SK-N-SH treated with all-trans-retinoic acid at 6 μM for 48 hours (cell line): Measurements from ENCODE around the gene FLYWCH2.

Experiments used
- ATAC-seq: fragments of 200-7000 bp; cut with Tn5 transposase; 3 replicates; pipeline ENCODE4 v1.9.1; 2020; ENCODE audit warnings: mild to moderate bottlenecking, moderate library complexity
- ARNTL ChIP-seq: fragments of 450-650 bp; formaldehyde crosslinking; IDR thresholded peaks from 2 replicates; pipeline ENCODE4 v1.5.0; 2020; ENCODE audit warnings: low read depth, mild to moderate bottlenecking, moderate library complexity, borderline replicate concordance
- BACH2 ChIP-seq: fragments of 250-450 bp; sonication (Bioruptor Pico); IDR thresholded peaks from 2 replicates; pipeline ENCODE4 v1.9.0; 2021; ENCODE audit warnings: mild to moderate bottlenecking, borderline replicate concordance
- CSDC2 ChIP-seq: fragments of 250-450 bp; sonication (Bioruptor Pico); IDR thresholded peaks from 2 replicates; pipeline ENCODE4 v1.5.0; 2020; ENCODE audit warnings: mild to moderate bottlenecking, moderate library complexity
- ESRRG ChIP-seq: fragments of 250-450 bp; sonication (Bioruptor Pico); IDR thresholded peaks from 2 replicates; pipeline ENCODE4 v1.6.1; 2021; ENCODE audit warnings: mild to moderate bottlenecking
- ISL1 ChIP-seq: fragments of 250-450 bp; sonication (Bioruptor Pico); IDR thresholded peaks from 2 replicates; pipeline ENCODE4 v2.1.2; 2022; ENCODE audit warnings: mild to moderate bottlenecking, moderate library complexity
- OSR1 ChIP-seq: fragments of 250-450 bp; sonication (Bioruptor Pico); IDR thresholded peaks from 2 replicates; pipeline ENCODE4 v1.8.0; 2022; ENCODE audit warnings: moderate library complexity, mild to moderate bottlenecking, inconsistent platforms
- PPARA ChIP-seq: fragments of 250-450 bp; sonication (Bioruptor Pico); IDR thresholded peaks from 2 replicates; pipeline ENCODE4 v1.5.0; 2020; ENCODE audit warnings: mild to moderate bottlenecking, borderline replicate concordance
- RARB ChIP-seq: fragments of 250-450 bp; sonication (Bioruptor Pico); IDR thresholded peaks from 2 replicates; pipeline ENCODE4 v1.8.0; 2021; ENCODE audit warnings: mild to moderate bottlenecking, moderate library complexity
- SNAI2 ChIP-seq: fragments of 250-450 bp; sonication (Bioruptor Pico); IDR thresholded peaks from 2 replicates; pipeline ENCODE4 v1.5.0; 2020; ENCODE audit warnings: mild to moderate bottlenecking, moderate library complexity
- TCF4 ChIP-seq: fragments of 250-450 bp; sonication (Bioruptor Pico); IDR thresholded peaks from 2 replicates; pipeline ENCODE4 v1.8.0; 2021; ENCODE audit warnings: mild to moderate bottlenecking, moderate library complexity, borderline replicate concordance
- TOX ChIP-seq: fragments of 250-450 bp; sonication (Bioruptor Pico); IDR thresholded peaks from 2 replicates; pipeline ENCODE4 v1.8.0; 2021; ENCODE audit warnings: mild to moderate bottlenecking, moderate library complexity, borderline replicate concordance
- ZFP3 ChIP-seq: fragments of 250-450 bp; sonication (Bioruptor Pico); IDR thresholded peaks from 2 replicates; pipeline ENCODE4 v1.5.0; 2020; ENCODE audit warnings: mild to moderate bottlenecking, moderate library complexity
- ZFP30 ChIP-seq: fragments of 450-650 bp; formaldehyde crosslinking; IDR thresholded peaks from 2 replicates; pipeline ENCODE4 v1.5.0; 2022; ENCODE audit warnings: mild to moderate bottlenecking, moderate library complexity
- ZNF565 ChIP-seq: fragments of 450-650 bp; formaldehyde crosslinking; conservative IDR thresholded peaks from 2 replicates; pipeline ENCODE4 v1.5.0; 2020; ENCODE audit warnings: low read depth, mild to moderate bottlenecking, moderate library complexity
- ZNF70 ChIP-seq: fragments of 450-650 bp; formaldehyde crosslinking; IDR thresholded peaks from 2 replicates; pipeline ENCODE4 v1.5.0; 2020; ENCODE audit warnings: mild to moderate bottlenecking, moderate library complexity
- ZNF8 ChIP-seq: fragments of 450-650 bp; formaldehyde crosslinking; IDR thresholded peaks from 2 replicates; pipeline ENCODE4 v1.5.0; 2020; ENCODE audit warnings: mild to moderate bottlenecking, moderate library complexity
- TF ChIP-seq, protein P1 (sequence below): fragments of 250-450 bp; sonication (Bioruptor Pico); IDR thresholded peaks from 2 replicates; pipeline ENCODE4 v1.8.0; 2021; ENCODE audit warnings: low read depth, mild to moderate bottlenecking, moderate library complexity, borderline replicate concordance
- TF ChIP-seq, protein P2 (sequence below): fragments of 250-450 bp; sonication (Bioruptor Pico); IDR thresholded peaks from 2 replicates; pipeline ENCODE4 v1.5.1; 2020; ENCODE audit warnings: low read depth, mild to moderate bottlenecking, moderate library complexity
- TF ChIP-seq, protein P3 (sequence below): fragments of 250-450 bp; sonication (Bioruptor Pico); IDR thresholded peaks from 2 replicates; pipeline ENCODE4 v1.5.1; 2021; ENCODE audit warnings: mild to moderate bottlenecking, moderate library complexity
- TF ChIP-seq, protein P4 (sequence below): fragments of 250-450 bp; sonication (Bioruptor Pico); IDR thresholded peaks from 2 replicates; pipeline ENCODE4 v1.5.0; 2020; ENCODE audit warnings: mild to moderate bottlenecking, moderate library complexity

Gene FLYWCH2

DNA sequence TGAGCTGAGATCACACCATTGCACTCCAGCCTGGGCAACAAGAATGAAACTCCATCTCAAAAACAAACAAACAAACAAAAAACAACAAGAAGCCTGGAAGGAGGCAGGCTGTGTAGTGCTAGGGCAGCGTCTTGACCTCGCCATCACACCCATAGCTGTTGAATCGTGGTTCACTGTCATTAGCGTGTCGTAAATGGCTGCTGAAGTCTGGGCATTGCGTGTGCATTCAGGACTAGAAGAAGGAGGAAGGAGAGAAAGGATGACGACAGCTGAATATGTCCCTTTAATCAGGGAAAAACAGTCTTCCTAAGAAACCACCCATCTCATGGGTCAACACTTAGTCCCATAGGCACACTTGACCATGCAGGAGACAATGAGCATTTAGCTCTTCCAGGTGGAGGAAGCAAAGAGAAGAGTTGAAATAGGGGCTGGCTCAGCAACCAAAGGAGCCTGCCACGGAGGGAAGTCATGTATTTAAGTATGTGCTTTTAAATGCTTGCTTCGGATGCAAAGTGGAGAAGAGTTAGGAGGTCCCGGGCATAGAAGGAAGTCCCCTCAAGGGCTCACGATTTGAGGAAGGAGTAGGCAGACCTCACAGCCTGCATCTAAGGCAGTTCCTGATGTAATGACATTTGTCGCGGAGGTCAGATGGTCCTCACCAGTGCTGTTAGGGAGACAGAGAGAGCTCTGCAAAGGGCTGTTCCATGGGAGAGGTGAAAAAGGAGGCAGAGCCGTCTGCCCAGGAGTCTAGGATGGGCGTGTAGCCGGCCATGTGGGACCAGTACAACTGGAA, 33.9 kb upstream of the FLYWCH2 start:
- no peak for TF ChIP-seq CSDC2 (CRISPR knock-in tag)
- TF ChIP-seq ZNF8, result no peak
- no peak for TF ChIP-seq ZFP3
- no peak for TF ChIP-seq OSR1 (CRISPR knock-in tag)
- TF ChIP-seq, protein P1, sequence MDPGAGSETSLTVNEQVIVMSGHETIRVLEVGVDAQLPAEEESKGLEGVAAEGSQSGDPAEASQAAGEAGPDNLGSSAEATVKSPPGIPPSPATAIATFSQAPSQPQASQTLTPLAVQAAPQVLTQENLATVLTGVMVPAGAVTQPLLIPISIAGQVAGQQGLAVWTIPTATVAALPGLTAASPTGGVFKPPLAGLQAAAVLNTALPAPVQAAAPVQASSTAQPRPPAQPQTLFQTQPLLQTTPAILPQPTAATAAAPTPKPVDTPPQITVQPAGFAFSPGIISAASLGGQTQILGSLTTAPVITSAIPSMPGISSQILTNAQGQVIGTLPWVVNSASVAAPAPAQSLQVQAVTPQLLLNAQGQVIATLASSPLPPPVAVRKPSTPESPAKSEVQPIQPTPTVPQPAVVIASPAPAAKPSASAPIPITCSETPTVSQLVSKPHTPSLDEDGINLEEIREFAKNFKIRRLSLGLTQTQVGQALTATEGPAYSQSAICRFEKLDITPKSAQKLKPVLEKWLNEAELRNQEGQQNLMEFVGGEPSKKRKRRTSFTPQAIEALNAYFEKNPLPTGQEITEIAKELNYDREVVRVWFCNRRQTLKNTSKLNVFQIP (CRISPR knock-in tag), result no peak
- TF ChIP-seq ESRRG, result no peak
- TF ChIP-seq ZNF565 (CRISPR knock-in tag), result no peak
- no peak for TF ChIP-seq PPARA (CRISPR knock-in tag)
- no peak for TF ChIP-seq ARNTL (CRISPR knock-in tag)
- no peak for TF ChIP-seq ISL1
- TF ChIP-seq ZNF70 (CRISPR knock-in tag), result no peak
- no peak for TF ChIP-seq BACH2 (CRISPR knock-in tag)
- no peak for TF ChIP-seq RARB (CRISPR knock-in tag)
- no peak for TF ChIP-seq ZFP30
- TF ChIP-seq, protein P2, sequence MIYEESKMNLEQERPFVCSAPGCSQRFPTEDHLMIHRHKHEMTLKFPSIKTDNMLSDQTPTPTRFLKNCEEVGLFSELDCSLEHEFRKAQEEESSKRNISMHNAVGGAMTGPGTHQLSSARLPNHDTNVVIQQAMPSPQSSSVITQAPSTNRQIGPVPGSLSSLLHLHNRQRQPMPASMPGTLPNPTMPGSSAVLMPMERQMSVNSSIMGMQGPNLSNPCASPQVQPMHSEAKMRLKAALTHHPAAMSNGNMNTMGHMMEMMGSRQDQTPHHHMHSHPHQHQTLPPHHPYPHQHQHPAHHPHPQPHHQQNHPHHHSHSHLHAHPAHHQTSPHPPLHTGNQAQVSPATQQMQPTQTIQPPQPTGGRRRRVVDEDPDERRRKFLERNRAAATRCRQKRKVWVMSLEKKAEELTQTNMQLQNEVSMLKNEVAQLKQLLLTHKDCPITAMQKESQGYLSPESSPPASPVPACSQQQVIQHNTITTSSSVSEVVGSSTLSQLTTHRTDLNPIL, result no peak
- TF ChIP-seq, protein P3, sequence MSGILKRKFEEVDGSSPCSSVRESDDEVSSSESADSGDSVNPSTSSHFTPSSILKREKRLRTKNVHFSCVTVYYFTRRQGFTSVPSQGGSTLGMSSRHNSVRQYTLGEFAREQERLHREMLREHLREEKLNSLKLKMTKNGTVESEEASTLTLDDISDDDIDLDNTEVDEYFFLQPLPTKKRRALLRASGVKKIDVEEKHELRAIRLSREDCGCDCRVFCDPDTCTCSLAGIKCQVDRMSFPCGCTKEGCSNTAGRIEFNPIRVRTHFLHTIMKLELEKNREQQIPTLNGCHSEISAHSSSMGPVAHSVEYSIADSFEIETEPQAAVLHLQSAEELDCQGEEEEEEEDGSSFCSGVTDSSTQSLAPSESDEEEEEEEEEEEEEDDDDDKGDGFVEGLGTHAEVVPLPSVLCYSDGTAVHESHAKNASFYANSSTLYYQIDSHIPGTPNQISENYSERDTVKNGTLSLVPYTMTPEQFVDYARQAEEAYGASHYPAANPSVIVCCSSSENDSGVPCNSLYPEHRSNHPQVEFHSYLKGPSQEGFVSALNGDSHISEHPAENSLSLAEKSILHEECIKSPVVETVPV (CRISPR knock-in tag), result no peak
- no peak for TF ChIP-seq TOX (CRISPR knock-in tag)
- TF ChIP-seq, protein P4, sequence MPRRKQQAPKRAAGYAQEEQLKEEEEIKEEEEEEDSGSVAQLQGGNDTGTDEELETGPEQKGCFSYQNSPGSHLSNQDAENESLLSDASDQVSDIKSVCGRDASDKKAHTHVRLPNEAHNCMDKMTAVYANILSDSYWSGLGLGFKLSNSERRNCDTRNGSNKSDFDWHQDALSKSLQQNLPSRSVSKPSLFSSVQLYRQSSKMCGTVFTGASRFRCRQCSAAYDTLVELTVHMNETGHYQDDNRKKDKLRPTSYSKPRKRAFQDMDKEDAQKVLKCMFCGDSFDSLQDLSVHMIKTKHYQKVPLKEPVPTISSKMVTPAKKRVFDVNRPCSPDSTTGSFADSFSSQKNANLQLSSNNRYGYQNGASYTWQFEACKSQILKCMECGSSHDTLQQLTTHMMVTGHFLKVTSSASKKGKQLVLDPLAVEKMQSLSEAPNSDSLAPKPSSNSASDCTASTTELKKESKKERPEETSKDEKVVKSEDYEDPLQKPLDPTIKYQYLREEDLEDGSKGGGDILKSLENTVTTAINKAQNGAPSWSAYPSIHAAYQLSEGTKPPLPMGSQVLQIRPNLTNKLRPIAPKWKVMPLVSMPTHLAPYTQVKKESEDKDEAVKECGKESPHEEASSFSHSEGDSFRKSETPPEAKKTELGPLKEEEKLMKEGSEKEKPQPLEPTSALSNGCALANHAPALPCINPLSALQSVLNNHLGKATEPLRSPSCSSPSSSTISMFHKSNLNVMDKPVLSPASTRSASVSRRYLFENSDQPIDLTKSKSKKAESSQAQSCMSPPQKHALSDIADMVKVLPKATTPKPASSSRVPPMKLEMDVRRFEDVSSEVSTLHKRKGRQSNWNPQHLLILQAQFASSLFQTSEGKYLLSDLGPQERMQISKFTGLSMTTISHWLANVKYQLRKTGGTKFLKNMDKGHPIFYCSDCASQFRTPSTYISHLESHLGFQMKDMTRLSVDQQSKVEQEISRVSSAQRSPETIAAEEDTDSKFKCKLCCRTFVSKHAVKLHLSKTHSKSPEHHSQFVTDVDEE (CRISPR knock-in tag), result no peak
- TF ChIP-seq TCF4, result no peak
- TF ChIP-seq, all 23 proteins: peak for 0
- ATAC-seq, result no peak

DNA sequence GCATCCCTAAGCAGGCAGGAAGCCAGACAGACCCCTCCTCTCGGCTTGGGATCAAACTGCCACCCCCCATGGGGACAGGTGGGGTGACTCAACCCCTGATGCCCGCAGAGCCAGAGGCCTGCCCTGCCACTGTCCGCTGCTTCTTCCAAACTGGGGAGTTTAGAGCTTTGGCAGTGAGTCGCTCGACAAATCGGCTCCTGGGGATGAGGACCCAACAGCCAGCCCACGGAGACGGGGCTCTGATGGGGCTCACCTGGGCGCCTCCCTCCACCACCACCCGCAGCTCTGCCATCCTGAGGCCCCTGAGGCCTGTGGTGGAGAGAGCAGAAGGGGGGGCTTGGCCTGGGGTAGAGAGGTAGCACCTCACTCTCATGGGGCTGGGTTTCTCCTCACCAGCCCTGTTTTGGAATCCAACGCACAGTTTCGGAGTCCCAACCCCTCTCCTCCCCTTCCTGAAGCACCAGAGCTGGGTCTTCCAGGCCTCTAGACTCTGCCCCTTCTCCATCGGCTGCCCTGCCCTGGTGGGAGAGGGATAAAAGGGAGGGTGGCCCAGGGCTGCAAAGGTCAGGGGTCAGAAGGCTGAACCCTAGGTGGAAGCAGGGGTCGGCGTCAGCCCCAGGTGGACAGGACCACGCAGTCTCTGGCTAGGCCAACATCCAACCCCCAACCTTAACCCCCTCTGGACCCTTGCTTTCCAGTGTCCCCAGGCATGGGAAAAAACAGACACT, 30.8 kb upstream of the FLYWCH2 start:
- TF ChIP-seq TOX (CRISPR knock-in tag) (no peak), ZFP3 (no peak), ZNF8 (no peak), BACH2 (CRISPR knock-in tag) (no peak), ZFP30 (no peak), ESRRG (no peak), ISL1 (no peak), RARB (CRISPR knock-in tag) (no peak), SNAI2 (no peak), ARNTL (CRISPR knock-in tag) (no peak), ZNF70 (CRISPR knock-in tag) (no peak)
- TF ChIP-seq, protein P1 (CRISPR knock-in tag), result no peak
- TF ChIP-seq, protein P3 (CRISPR knock-in tag), result no peak
- ATAC-seq, result no peak
